ENCODE results near the gene PEX1. TPM values are rescaled to one million over a fixed set of nuclear protein-coding genes. Genes with fewer than 3 reads are reported as not detected.
A peak's percentile ranks its signal among the peaks of the same experiment; 100 is the strongest.
"Not testable (repeated sequence)": the region's sequence is repeated elsewhere in the genome, so short reads cannot be mapped to it uniquely, and the experiment has no call there.

PEX1 gene
- polyA plus RNA-seq, 2 donors, result 9.7 to 10.0 TPM

GRCh38 chr7:92448205-92448747, 80.0 kb downstream of the PEX1 start:
- WGBS, 2 donors, result 0 to 1% methylated on average over 11 of the region's 11 CpGs

GRCh38 chr7:92447345-92448204, 80.7 kb downstream of the PEX1 start, which contains the start of gene GATAD1:
Gene GATAD1, plus strand, starts transcription at chr7:92447482. Its CDS starts 248 bp downstream, at chr7:92447730.
- Histone ChIP-seq H3K4me3 (ENCODE audit: low read depth in 1 of 2, low read length in 2 of 2) (peak within 1 kb of the TSS; percentile 87 to 89), H3K27me3 (ENCODE audit: control insufficient read depth in 1 of 2, insufficient read depth in 2 of 2, low read length in 2 of 2) (no peaks in the 10 kb centered on the region), H3K27ac (ENCODE audit: low read depth in 2 of 2, low read length in 1 of 2) (peak within 1 kb of the TSS; percentile 86 to 92), H3K4me1 (ENCODE audit: control insufficient read depth in 2 of 2, insufficient read depth in 2 of 2, low read length in 1 of 2) (peaks cover 0 to 2% of the 10 kb centered on the region in 2 donors), H3K36me3 (ENCODE audit: control insufficient read depth in 2 of 2, insufficient read depth in 2 of 2, low read length in 1 of 2) (peaks cover 5 to 9% of the 10 kb centered on the region in 2 donors), H3K9me3 (ENCODE audit: control insufficient read depth in 2 of 2, insufficient read depth in 1 of 2, low read depth in 1 of 2, low read length in 1 of 2) (no peaks in the 10 kb centered on the region)
- 1% methylated on average over 62 to 87 of the region's 87 CpGs for WGBS, 2 donors

More at GRCh38 chr7:92448205-92448747, 80.0 kb downstream of the PEX1 start:
- H3K4me1 ChIP-seq (ENCODE audit: control insufficient read depth in 2 of 2, insufficient read depth in 2 of 2, low read length in 1 of 2), result peaks cover 0 to 2% of the 10 kb centered on the region in 2 donors
- H3K36me3 ChIP-seq (ENCODE audit: control insufficient read depth in 2 of 2, insufficient read depth in 2 of 2, low read length in 1 of 2), result peaks cover 5 to 9% of the 10 kb centered on the region in 2 donors
- H3K27ac ChIP-seq (ENCODE audit: low read depth in 2 of 2, low read length in 1 of 2), result peak overlapping the region; percentile 86 to 92
- no peaks in the 10 kb centered on the region for H3K9me3 ChIP-seq (ENCODE audit: control insufficient read depth in 2 of 2, insufficient read depth in 1 of 2, low read depth in 1 of 2, low read length in 1 of 2)
- peak overlapping the region; percentile 87 to 89 for H3K4me3 ChIP-seq (ENCODE audit: low read depth in 1 of 2, low read length in 2 of 2)
- no peaks in the 10 kb centered on the region for H3K27me3 ChIP-seq (ENCODE audit: control insufficient read depth in 1 of 2, insufficient read depth in 2 of 2, low read length in 2 of 2)

GRCh38 chr7:92446869-92447344, 81.4 kb downstream of the PEX1 start:
- H3K36me3 ChIP-seq (ENCODE audit: control insufficient read depth in 2 of 2, insufficient read depth in 2 of 2, low read length in 1 of 2), result peaks cover 4 to 5% of the 10 kb centered on the region in 2 donors
- H3K27me3 ChIP-seq (ENCODE audit: control insufficient read depth in 1 of 2, insufficient read depth in 2 of 2, low read length in 2 of 2), result no peaks in the 10 kb centered on the region
- peak overlapping the region in 1 of 2 donors; percentile 89 for H3K4me3 ChIP-seq (ENCODE audit: low read depth in 1 of 2, low read length in 2 of 2)
- peak overlapping the region in 1 of 2 donors; percentile 17 for H3K27ac ChIP-seq (ENCODE audit: low read depth in 2 of 2, low read length in 1 of 2)
- no peaks in the 10 kb centered on the region for H3K4me1 ChIP-seq (ENCODE audit: control insufficient read depth in 2 of 2, insufficient read depth in 2 of 2, low read length in 1 of 2)
- H3K9me3 ChIP-seq (ENCODE audit: control insufficient read depth in 2 of 2, insufficient read depth in 1 of 2, low read depth in 1 of 2, low read length in 1 of 2), result no peaks in the 10 kb centered on the region
- WGBS, 2 donors, result 52 to 53% methylated on average over 21 of the region's 21 CpGs

DNA sequence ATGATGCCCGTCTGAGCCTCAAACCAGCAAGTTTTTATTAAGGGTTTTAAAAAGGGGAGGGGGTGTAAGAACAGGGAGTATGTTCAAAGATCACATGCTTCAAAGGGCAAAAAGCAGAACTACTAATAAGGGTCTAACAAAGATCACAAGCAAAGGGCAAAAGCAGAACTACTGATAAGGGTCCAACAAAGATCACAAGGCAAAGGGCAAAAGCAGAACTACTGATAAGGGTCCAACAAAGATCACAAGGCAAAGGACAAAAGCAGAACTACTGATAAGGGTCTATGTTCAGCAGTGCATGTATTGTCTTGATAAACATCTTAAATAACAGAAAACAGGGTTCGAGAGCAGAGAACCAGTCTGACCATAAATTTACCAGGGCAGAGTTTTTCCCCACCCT, 85.6 kb downstream of the PEX1 start:
- not testable (repeated sequence) for H3K4me1 ChIP-seq (ENCODE audit: control insufficient read depth in 2 of 2, insufficient read depth in 2 of 2, low read length in 1 of 2); H3K4me3 ChIP-seq (ENCODE audit: low read depth in 1 of 2, low read length in 2 of 2); H3K27me3 ChIP-seq (ENCODE audit: control insufficient read depth in 1 of 2, insufficient read depth in 2 of 2, low read length in 2 of 2); H3K9me3 ChIP-seq (ENCODE audit: control insufficient read depth in 2 of 2, insufficient read depth in 1 of 2, low read depth in 1 of 2, low read length in 1 of 2); H3K27ac ChIP-seq (ENCODE audit: low read depth in 2 of 2, low read length in 1 of 2); H3K36me3 ChIP-seq (ENCODE audit: control insufficient read depth in 2 of 2, insufficient read depth in 2 of 2, low read length in 1 of 2)
- 58 to 87% methylated on average over 2 of the region's 2 CpGs for WGBS, 2 donors

GRCh38 chr7:92437956-92438491, 90.3 kb downstream of the PEX1 start:
- Histone ChIP-seq H3K9me3 (ENCODE audit: control insufficient read depth in 2 of 2, insufficient read depth in 1 of 2, low read depth in 1 of 2, low read length in 1 of 2) (no peaks in the 10 kb centered on the region), H3K27ac (ENCODE audit: low read depth in 2 of 2, low read length in 1 of 2) (no peak overlapping the region), H3K36me3 (ENCODE audit: control insufficient read depth in 2 of 2, insufficient read depth in 2 of 2, low read length in 1 of 2) (no peaks in the 10 kb centered on the region), H3K4me1 (ENCODE audit: control insufficient read depth in 2 of 2, insufficient read depth in 2 of 2, low read length in 1 of 2) (no peaks in the 10 kb centered on the region), H3K27me3 (ENCODE audit: control insufficient read depth in 1 of 2, insufficient read depth in 2 of 2, low read length in 2 of 2) (no peaks in the 10 kb centered on the region), H3K4me3 (ENCODE audit: low read depth in 1 of 2, low read length in 2 of 2) (no peak overlapping the region)
- WGBS, 2 donors, result 77% methylated on average over 6 of the region's 6 CpGs

Other genes starting within 250 kb of the PEX1 start
- gene GATAD1, start 81.0 kb downstream of the PEX1 start, polyA plus RNA-seq, result 10 to 100 TPM; 10.6 to 12.2 TPM
- not detected for gene ERVW-1, start 50.6 kb downstream of the PEX1 start, polyA plus RNA-seq
- 1 to 10 TPM; 5.2 to 6.3 TPM for gene RBM48, start 275 bp upstream of the PEX1 start, polyA plus RNA-seq
- 10 to 100 TPM; 12.3 to 19.2 TPM for gene FAM133B, start 61.9 kb upstream of the PEX1 start, polyA plus RNA-seq

All from esophagus (tissue), 2 donors.